GM18507 (cell line): ENCODE results near the gene SLC24A3.

ENCODE experiments used
- DNase-seq: peaks from one replicate; pipeline ENCODE4 v3.0.0; 2011; ENCODE audit warnings: low read depth; ENCODE audit not compliant: insufficient read length; ENCODE audit errors: extremely low spot score
- FAIRE-seq: peaks from 2 replicates; lab custom pipeline; 2011; peaks lifted over from hg19 to GRCh38; lab: Jason Lieb, UNC

Gene SLC24A3

GRCh38 chr20:19291024-19291817, 78.8 kb downstream of the SLC24A3 start:
- DNase-seq (no peak), FAIRE-seq (no peak)

DNA sequence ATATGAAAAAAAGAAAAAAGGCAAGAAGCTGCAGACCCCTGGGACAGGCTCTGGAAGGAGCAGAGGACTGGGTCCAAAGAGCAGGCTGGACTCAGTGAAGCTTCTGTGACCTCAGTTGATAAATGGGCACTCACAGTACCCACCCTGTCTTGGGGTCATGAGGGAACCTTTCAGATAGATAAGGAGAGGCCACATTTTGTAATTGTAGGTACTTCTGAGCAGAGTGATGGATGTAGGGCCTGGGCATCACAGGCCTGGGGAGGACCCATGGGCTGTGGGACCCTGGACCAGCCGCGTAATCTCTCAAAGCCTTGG, 79.3 kb downstream of the SLC24A3 start:
- no peak for FAIRE-seq
- no peak for DNase-seq

DNA sequence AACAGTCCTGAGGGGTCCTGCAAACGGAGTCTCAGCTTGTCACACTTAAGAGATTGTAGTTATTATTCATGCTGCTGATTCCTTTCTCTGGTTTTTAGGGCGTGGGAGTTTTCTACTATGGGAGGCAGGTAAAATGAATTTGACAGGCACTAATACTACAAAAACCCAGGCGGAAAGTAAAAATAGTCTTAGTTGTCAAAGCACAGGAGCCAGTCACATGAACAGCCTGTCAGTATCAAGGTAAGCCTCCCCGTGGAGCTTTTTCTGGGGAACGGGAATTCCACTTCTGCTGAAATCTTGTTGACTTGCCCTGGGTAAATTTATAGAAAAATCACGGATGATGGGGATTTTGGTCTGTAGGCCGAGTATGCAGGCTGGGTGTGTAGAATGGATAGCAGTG, 79.8 kb downstream of the SLC24A3 start:
- DNase-seq, result no peak
- no peak for FAIRE-seq

DNA sequence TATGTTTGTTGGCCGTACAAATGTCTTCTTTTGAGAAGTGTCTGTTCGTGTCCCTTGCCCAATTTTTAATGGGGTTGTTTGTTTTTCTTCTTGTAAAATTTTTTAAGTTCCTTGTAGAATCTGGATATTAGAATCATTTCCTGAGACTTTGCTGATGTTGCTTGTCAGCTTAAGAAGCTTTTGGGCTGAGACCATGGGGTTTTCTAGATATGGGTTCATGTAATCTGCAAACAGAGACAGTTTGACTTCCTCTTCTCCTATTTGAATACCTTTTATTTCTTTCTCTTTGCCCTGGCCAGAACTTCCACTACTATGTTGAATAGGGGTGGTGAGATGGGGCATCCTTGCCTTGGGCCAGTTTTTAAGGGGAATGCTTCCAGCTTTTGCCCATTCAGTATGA, 82.6 kb downstream of the SLC24A3 start:
- no peak for DNase-seq
- no peak for FAIRE-seq

GRCh38 chr20:19298652-19299051, 86.2 kb downstream of the SLC24A3 start:
- DNase-seq, result no peak
- no peak for FAIRE-seq

DNA sequence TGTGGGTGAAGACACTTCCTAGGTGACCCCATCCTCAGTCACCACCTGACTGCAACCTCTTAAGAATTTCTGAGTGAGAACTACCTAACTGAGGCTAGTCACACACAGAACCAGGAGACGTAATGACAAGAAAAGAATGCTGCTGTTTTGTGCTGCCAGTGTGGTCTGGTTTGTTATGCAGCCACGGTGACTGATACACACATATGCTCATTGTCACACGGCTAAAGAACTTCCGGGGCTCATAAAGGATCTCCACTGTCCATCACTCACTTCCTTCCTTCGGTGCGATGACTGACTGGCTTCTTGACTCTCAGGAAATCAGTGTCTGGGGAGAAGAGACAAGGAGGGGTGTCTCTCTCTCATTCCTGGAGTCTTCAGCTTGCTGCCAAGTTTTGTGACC, 88.0 kb downstream of the SLC24A3 start:
- FAIRE-seq (no peak), DNase-seq (no peak)

- FAIRE-seq, result no peak
Measured at GRCh38 chr20:19301142-19301541, 88.7 kb downstream of the SLC24A3 start.

DNA sequence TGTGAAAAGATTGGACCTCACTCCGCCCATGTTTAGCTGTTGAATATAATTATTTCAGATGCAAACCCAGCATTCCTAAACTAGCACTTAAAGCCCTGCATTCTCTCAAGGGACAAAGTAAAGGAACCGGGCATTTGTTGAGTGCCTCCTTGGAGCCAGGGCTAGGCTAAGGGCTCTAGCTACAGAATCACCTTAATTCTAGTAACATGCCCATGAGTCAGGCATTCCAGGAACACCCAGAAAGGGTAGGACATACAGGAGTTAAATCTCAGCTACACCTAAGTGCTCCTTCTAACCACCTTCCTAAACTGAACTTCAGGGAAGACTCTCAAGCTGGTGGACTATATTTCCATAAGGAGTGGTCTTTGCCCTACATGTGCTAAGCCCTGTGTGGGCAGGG, 89.4 kb downstream of the SLC24A3 start:
- no peak for FAIRE-seq
- no peak for DNase-seq

More at GRCh38 chr20:19301142-19301541, 88.7 kb downstream of the SLC24A3 start:
- DNase-seq, result no peak

DNA sequence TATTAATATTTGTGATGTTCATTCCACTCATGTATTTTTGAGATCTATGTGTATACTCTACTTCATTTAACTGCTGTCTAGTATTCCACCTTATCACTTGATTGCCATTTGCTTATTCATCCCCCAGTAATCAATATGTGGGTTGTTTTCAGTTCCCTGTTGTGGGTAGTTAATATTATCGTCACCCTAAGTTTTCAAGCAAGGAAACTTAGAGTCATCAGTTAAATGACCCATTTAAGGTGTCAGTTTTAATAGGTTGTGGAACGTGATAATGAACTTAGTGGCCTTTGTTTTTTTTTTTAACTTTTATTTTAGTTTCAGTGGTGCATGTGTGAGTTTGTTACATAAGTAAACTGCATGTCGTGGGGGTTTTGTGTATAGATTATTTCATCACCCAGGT, 90.3 kb downstream of the SLC24A3 start:
- FAIRE-seq (no peak), DNase-seq (no peak)

DNA sequence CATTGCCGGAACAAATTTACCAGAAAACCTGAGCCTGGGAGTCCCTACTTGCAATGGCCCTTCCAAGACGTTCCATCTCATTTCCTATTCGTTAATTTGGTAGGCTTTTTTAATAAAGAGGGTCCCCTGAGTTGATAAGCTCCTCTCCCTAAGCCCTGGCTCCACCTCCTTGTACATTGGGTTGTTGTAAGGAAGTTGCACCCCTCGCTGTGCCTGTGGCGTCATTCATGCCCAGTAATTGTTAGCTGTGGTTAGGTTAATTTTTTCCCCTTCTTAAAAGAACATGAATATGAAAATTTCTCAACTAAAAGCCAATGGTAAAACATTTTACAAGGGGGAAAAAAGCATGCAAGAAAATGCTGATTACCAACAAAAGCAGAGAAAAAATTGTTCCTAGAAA, 91.9 kb downstream of the SLC24A3 start:
- DNase-seq (no peak), FAIRE-seq (no peak)

- FAIRE-seq, result no peak
Measured at GRCh38 chr20:19304886-19305415, 92.5 kb downstream of the SLC24A3 start.

GRCh38 chr20:19308146-19308545, 95.7 kb downstream of the SLC24A3 start:
- DNase-seq (no peak), FAIRE-seq (no peak)

More at GRCh38 chr20:19304886-19305415, 92.5 kb downstream of the SLC24A3 start:
- DNase-seq, result no peak

DNA sequence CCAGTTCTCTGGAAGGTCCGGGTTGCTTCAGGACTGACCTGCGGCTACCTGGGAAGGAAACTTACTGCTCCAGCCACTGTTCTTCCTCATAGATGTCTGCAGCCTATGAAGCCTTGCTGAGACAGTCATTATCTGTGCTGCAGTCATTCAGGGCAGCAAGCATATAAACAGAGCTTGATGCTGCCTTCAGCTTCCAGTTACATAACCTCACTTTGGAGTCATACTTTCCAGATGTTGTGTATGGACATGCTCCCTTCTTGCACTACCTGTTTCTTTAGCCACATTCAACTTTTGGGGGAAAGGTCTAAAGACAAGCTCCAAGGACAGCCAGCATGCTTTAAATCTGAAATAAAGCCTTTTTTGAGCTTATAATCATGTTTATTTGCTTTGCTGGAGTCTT, 98.1 kb downstream of the SLC24A3 start:
- FAIRE-seq (no peak), DNase-seq (no peak)

GRCh38 chr20:19313342-19314069, 101.1 kb downstream of the SLC24A3 start:
- no peak for FAIRE-seq
- no peak for DNase-seq

DNA sequence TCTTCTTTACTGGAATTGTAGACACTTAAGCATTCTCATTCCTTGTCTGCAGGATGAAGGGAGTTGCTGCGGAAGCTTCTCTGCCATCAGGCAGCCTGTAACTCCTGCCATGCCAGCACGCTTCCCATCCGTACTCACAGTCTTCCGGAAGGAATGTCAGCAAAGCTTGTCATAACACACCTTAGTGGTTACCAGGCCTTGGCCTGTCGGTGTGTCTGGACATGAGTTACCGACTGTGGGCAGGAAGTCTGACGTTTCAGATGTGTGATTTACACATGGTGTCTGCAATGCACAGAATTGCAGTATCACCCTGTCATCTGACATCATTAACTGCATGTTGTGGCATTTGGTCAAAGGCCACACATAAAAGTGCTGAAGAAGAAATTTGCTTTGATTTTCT, 102.2 kb downstream of the SLC24A3 start:
- no peak for DNase-seq
- FAIRE-seq, result no peak

DNA sequence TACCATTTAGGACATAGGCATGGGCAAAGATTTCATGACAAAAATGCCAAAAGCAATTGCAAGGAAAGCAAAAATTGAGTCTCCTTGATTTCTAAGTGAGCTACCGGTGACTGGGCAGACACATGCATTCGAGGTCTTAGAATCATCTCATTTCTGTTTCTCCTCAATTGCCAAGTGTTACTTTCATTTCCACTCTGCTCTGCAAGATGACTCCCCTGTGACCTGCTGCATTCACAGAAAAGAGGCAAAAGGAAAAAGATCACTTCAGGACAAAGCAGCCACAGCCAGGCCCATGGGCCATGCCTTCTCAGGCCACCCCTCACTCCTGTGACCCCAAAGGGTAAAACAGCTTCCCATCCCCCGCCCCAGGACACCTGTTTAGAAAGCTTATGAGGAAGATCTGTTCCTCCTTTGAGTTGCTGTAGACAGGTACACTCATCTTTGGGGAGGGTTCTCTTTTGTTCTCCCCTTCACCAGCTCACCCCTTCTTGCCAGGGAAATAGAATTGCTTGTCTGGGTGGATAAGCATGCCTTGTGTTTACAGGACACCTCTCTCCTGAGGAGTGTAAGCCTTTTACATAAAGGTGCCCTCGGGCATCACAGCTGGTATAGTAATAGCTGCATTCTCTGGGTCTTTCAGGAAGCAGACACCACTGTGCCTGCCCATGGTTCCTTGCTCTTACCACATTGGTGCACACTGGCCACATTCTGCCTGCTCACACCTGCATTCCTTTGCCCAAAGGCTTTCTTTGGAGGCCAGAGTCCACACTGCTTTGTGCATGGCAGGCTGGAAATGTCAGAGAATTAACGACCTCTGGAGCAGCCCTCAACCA, 105.0 kb downstream of the SLC24A3 start:
- FAIRE-seq (peak; percentile 65), DNase-seq (no peak)

DNA sequence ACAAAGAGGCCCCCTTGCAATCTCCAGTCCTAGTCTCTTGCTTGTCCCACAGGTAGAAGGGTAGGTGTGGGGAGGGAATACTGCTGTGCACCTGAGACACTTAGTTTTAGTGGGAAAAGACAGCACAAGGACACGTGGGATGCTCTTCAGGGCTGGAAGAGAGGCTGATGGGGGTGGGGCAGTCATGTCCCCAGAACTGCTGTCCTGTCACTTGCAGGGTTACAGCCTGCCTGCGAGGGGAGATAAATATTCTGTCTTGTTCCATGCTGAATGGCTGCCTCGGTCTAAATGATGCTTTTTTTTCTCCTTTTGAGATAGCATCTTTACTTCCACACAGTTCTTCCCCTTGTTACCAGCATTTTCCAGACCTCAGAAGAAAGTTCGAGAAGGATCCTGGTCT, 106.2 kb downstream of the SLC24A3 start:
- FAIRE-seq, result no peak
- DNase-seq, result no peak

DNA sequence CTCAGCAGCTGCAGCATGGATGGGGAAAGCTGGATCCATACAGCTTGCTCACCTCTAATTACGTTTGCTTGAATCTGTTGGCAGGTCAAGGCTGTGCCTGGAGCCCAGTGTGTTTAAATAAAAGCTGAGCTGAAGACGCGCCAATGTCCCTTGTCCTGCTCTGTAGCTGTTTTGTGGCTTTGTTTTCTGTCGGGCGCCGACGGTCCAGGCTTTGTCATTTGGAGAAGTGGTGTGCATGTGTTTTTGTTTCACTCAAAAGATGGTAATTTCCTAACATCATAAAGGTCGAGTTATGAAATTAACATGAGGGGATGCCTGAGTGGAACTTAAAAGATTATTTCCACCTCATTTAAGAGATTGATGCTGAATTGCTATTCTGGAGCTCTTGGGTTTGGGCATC, 107.6 kb downstream of the SLC24A3 start:
- no peak for DNase-seq
- no peak for FAIRE-seq

- FAIRE-seq (no peak), DNase-seq (no peak)
Measured at GRCh38 chr20:19321176-19321575, 108.7 kb downstream of the SLC24A3 start.
